Lung (tissue), 12 donors: Measurements from ENCODE around the gene LRRC17. TPM values are rescaled to one million over a fixed set of nuclear protein-coding genes. Genes with fewer than 3 reads are reported as not detected.

ENCODE experiments used
- ATAC-seq: fragments of 200-7000 bp; cut with Tn5 transposase; one replicate; pipeline ENCODE4 v1.9.1; 2020; ENCODE audit warnings: moderate number of reproducible peaks; ENCODE audit not compliant: insufficient read depth, low FRiP score
- DNase-seq, 3 donors: peaks; one replicate each; pipeline ENCODE4 v3.0.0-alpha.2; 2013 to 2017
- H3K27ac ChIP-seq, 2 donors: one replicate each; pipeline ENCODE4 v1.5.1; 2013; ENCODE audit warnings: mild to moderate bottlenecking in 2 of 2, moderate library complexity in 2 of 2, control low read depth in 1 of 2, inconsistent platforms in 1 of 2, low read depth in 1 of 2, low read length in 1 of 2
- H3K27me3 ChIP-seq, 3 donors: one replicate each; pipeline ENCODE4 v1.5.1; 2013; ENCODE audit warnings: low read length in 2 of 3; ENCODE audit not compliant: control insufficient read depth in 3 of 3, insufficient read depth in 3 of 3
- H3K36me3 ChIP-seq, 4 donors: one replicate each; pipeline ENCODE4 v1.5.1; 2013; ENCODE audit warnings: low read length in 4 of 4, mild to moderate bottlenecking in 1 of 4, moderate library complexity in 1 of 4; ENCODE audit not compliant: control insufficient read depth in 4 of 4, insufficient read depth in 4 of 4
- H3K4me1 ChIP-seq, 5 donors: one replicate each; pipeline ENCODE4 v1.5.1; 2013; ENCODE audit warnings: low read length in 5 of 5, mild to moderate bottlenecking in 2 of 5, moderate library complexity in 1 of 5; ENCODE audit not compliant: control insufficient read depth in 5 of 5, insufficient read depth in 5 of 5
- H3K4me3 ChIP-seq: one replicate; pipeline ENCODE4 v1.5.1; 2013; ENCODE audit warnings: mild to moderate bottlenecking, control low read depth, moderate library complexity
- H3K9ac ChIP-seq, 2 donors: one replicate each; pipeline ENCODE4 v1.5.1; 2013; ENCODE audit warnings: low read length in 2 of 2, control low read depth in 1 of 2; ENCODE audit not compliant: insufficient read depth in 1 of 2
- H3K9me3 ChIP-seq, 4 donors: one replicate each; pipeline ENCODE4 v1.5.1; 2013; ENCODE audit warnings: low read length in 3 of 4, mild to moderate bottlenecking in 1 of 4, moderate library complexity in 1 of 4; ENCODE audit not compliant: control insufficient read depth in 4 of 4, insufficient read depth in 3 of 4
- CTCF ChIP-seq: IDR thresholded peaks from 2 replicates; pipeline ENCODE4 v1.5.1; 2012; ENCODE audit warnings: mild to moderate bottlenecking; ENCODE audit errors: control extremely low read depth, extremely low read depth
- WGBS, 2 donors: extraction: QIAGEN DNeasy Blood & Tissue Kit; methylation state at CpG; one replicate each; pipeline ENCODE4 v1.1.7; 2013; 5-methylcytosine and 5-hydroxymethylcytosine counted together
- polyA plus RNA-seq, 2 donors: library from polyadenylated mRNA; stranded (reverse); fragments of 200-250 nt; gene quantifications; one replicate each; pipeline ENCODE4 v1.2.1, GENCODE V29; 2013
- total RNA-seq, 2 donors: library from RNA; depleted of rRNA in 1 of 2; stranded (reverse); fragments of >200 nt in 1 of 2; gene quantifications; one replicate each; pipeline ENCODE4 v1.2.1, GENCODE V29; 2014 to 2021
- donor health status: control.
- donor health status: control.
- donor health status: Bipolar disorder and iron deficiency.
- donor health status: healthy.
- donor health status: DM: yes; HTN: yes; CAD: no.

Gene LRRC17
- total and polyA plus RNA-seq, 4 donors, result 0.63 to 81.6 (median 2.2) TPM

DNA sequence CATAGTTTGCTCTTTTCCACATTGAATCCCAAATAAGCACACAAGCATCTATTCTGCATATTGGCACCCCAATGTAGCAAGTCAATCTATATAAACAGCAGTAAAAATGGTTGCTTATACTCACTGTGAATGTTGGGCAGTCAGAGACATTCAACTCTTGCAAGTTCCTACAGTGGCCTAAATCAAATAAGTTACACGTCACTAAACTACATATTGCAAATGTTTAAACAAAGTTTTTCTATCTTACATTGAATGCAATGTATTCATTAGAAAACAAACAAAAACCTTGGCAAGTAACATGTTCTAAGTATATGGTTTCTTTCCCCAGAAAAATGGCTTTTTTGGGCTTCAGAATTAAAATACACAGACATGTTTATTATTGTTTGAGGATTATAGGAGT is 19.0 kb downstream of the LRRC17 start:
- no peak overlapping the region for H3K27ac ChIP-seq
- peaks cover 0 to 70% (median 28%) of the 10 kb centered on the region in 5 donors for H3K4me1 ChIP-seq
- H3K27me3 ChIP-seq, result no peaks in the 10 kb centered on the region
- H3K9ac ChIP-seq, result no peak overlapping the region
- ATAC-seq, result no peak
- no peak overlapping the region for H3K4me3 ChIP-seq
- no peaks in the 10 kb centered on the region for H3K9me3 ChIP-seq
- no peak for TF ChIP-seq CTCF
- H3K36me3 ChIP-seq, result peaks cover 0 to 23% (median 10%) of the 10 kb centered on the region in 4 donors
- WGBS, 2 donors, result 71 to 78% methylated on average over 1 of the region's 1 CpG
- no peak for DNase-seq

DNA sequence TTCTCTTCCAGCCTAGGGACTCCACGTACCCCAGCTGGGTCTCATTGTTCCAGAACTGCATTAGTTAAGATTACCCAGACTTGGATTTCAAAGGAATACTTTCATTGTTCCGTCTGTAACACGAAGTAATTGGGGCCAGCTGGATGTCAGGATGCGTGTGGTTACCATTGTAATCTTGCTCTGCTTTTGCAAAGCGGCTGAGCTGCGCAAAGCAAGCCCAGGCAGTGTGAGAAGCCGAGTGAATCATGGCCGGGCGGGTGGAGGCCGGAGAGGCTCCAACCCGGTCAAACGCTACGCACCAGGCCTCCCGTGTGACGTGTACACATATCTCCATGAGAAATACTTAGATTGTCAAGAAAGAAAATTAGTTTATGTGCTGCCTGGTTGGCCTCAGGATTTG is 21.0 kb downstream of the LRRC17 start:
- H3K36me3 ChIP-seq, result peaks cover 0 to 27% (median 8%) of the 10 kb centered on the region in 4 donors

DNA sequence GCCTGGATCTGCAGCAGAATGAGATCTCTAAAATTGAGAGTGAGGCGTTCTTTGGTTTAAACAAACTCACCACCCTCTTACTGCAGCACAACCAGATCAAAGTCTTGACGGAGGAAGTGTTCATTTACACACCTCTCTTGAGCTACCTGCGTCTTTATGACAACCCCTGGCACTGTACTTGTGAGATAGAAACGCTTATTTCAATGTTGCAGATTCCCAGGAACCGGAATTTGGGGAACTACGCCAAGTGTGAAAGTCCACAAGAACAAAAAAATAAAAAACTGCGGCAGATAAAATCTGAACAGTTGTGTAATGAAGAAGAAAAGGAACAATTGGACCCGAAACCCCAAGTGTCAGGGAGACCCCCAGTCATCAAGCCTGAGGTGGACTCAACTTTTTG is 21.4 kb downstream of the LRRC17 start:
- H3K9ac ChIP-seq, result no peak overlapping the region
- WGBS, 2 donors, result 68 to 86% methylated on average over 8 of the region's 8 CpGs
- no peaks in the 10 kb centered on the region for H3K9me3 ChIP-seq
- H3K4me3 ChIP-seq, result no peak overlapping the region
- peaks cover 0 to 29% (median 8%) of the 10 kb centered on the region in 4 donors for H3K36me3 ChIP-seq
- H3K27me3 ChIP-seq, result no peaks in the 10 kb centered on the region
- ATAC-seq (no peak), DNase-seq (peak in 1 of 3 donors; percentile 52)
- TF ChIP-seq CTCF, result no peak
- H3K4me1 ChIP-seq, result peaks cover 0 to 64% (median 33%) of the 10 kb centered on the region in 5 donors
- peak overlapping the region in 1 of 2 donors; percentile 15 for H3K27ac ChIP-seq

More for the DNA sequence above, 21.0 kb downstream of the LRRC17 start:
- ATAC-seq (peak; percentile 62), DNase-seq (peak; percentile 70 to 83 (median 79))
- 73 to 83% methylated on average over 15 of the region's 15 CpGs for WGBS, 2 donors
- Histone ChIP-seq H3K4me1 (peaks cover 0 to 61% (median 33%) of the 10 kb centered on the region in 5 donors), H3K9ac (no peak overlapping the region), H3K9me3 (no peaks in the 10 kb centered on the region), H3K27ac (peak overlapping the region in 1 of 2 donors; percentile 66), H3K27me3 (no peaks in the 10 kb centered on the region), H3K4me3 (no peak overlapping the region)
- TF ChIP-seq CTCF, result no peak

GRCh38 chr7:102934701-102935100 is 21.9 kb downstream of the LRRC17 start:
- TF ChIP-seq CTCF, result no peak
- H3K4me3 ChIP-seq, result no peak overlapping the region
- H3K4me1 ChIP-seq, result peaks cover 0 to 64% (median 33%) of the 10 kb centered on the region in 5 donors
- peak overlapping the region in 1 of 2 donors; percentile 15 for H3K27ac ChIP-seq
- no peak for DNase-seq
- ATAC-seq, result no peak
- H3K27me3 ChIP-seq, result no peaks in the 10 kb centered on the region
- no peaks in the 10 kb centered on the region for H3K9me3 ChIP-seq
- peaks cover 0 to 31% (median 8%) of the 10 kb centered on the region in 4 donors for H3K36me3 ChIP-seq
- H3K9ac ChIP-seq, result no peak overlapping the region
- 87 to 88% methylated on average over 3 of the region's 3 CpGs for WGBS, 2 donors
